ENCODE data around the gene PPL.

The PPL gene

GRCh38 chr16:4883501-4883900 is 53.4 kb downstream of the PPL start:
- no peak for DNase-seq

GRCh38 chr16:4882633-4883285 is 54.2 kb downstream of the PPL start:
- no peak for DNase-seq

- no peak for DNase-seq
Observed at GRCh38 chr16:4882000-4882632, 54.8 kb downstream of the PPL start.

- no peak for DNase-seq
Observed at GRCh38 chr16:4880006-4880580, 56.9 kb downstream of the PPL start.

- DNase-seq, result no peak
Observed at GRCh38 chr16:4879049-4879448, 57.9 kb downstream of the PPL start.

- no peak for DNase-seq
Observed at GRCh38 chr16:4877380-4877685, 59.6 kb downstream of the PPL start.

GRCh38 chr16:4876646-4877379 is 60.1 kb downstream of the PPL start:
- no peak for DNase-seq

- no peak for DNase-seq
Observed at GRCh38 chr16:4874666-4875065, 62.3 kb downstream of the PPL start.

- DNase-seq, result no peak
Observed at GRCh38 chr16:4873091-4873490, 63.9 kb downstream of the PPL start.

GRCh38 chr16:4871071-4871470 is 65.9 kb downstream of the PPL start:
- DNase-seq, result no peak

- DNase-seq, result no peak
Observed at GRCh38 chr16:4870138-4870671, 66.7 kb downstream of the PPL start.

- DNase-seq, result no peak
Observed at GRCh38 chr16:4869147-4869805, 67.7 kb downstream of the PPL start.

GRCh38 chr16:4868535-4868934 is 68.4 kb downstream of the PPL start:
- DNase-seq, result no peak

- DNase-seq, result no peak
Observed at GRCh38 chr16:4868026-4868425, 68.9 kb downstream of the PPL start.

- DNase-seq, result no peak
Observed at GRCh38 chr16:4866586-4866985, 70.4 kb downstream of the PPL start.

- no peak for DNase-seq
Observed at GRCh38 chr16:4865231-4865860, 71.6 kb downstream of the PPL start.

- DNase-seq, result no peak
Observed at GRCh38 chr16:4864728-4865127, 72.2 kb downstream of the PPL start.

- no peak for DNase-seq
Observed at GRCh38 chr16:4862639-4863038, 74.3 kb downstream of the PPL start.

GRCh38 chr16:4860727-4861342 is 76.1 kb downstream of the PPL start:
- DNase-seq, result no peak

- DNase-seq, result no peak
Observed at GRCh38 chr16:4859900-4860255, 77.1 kb downstream of the PPL start.

- no peak for DNase-seq
Observed at GRCh38 chr16:4859190-4859899, 77.6 kb downstream of the PPL start.

- DNase-seq, result no peak
Observed at GRCh38 chr16:4855804-4856203, 81.1 kb downstream of the PPL start.
